Glomerular endothelial cell (primary cell): ENCODE results near the gene PCDHGA7. TPM values are rescaled to one million over a fixed set of nuclear protein-coding genes. Genes with fewer than 3 reads are reported as not detected.
"Not testable (repeated sequence)": the region's sequence is repeated elsewhere in the genome, so short reads cannot be mapped to it uniquely, and the experiment has no call there.

Experiments
- DNase-seq: peaks from one replicate; pipeline ENCODE4 v3.0.0-alpha.2; 2011; ENCODE audit warnings: low read depth, low spot score; ENCODE audit errors: extremely low read depth
- total RNA-seq: library from RNA; depleted of rRNA; stranded (reverse); fragments of >200 nt; gene quantifications from 2 replicates; pipeline ENCODE4 v1.2.3, GENCODE V29; 2015

The PCDHGA7 gene
- 3.6 and 5.3 TPM in 2 replicates for total RNA-seq

- DNase-seq = no peak
These were observed at the start of gene PCDHGA7 for GRCh38 chr5:141382469-141383294. PCDHGA7 (plus strand) TSS chr5:141382742; CDS start chr5:141382900, 158 bp downstream.

- DNase-seq = no peak
These were observed 43.8 kb upstream of the PCDHGA7 start, which contains the start of gene PCDHGA2 for GRCh38 chr5:141338538-141339306. PCDHGA2 (plus strand) TSS chr5:141338760.

GRCh38 chr5:141340781-141341354 is 41.7 kb upstream of the PCDHGA7 start:
- not testable (repeated sequence) for DNase-seq

- DNase-seq = no peak
These were observed 39.8 kb upstream of the PCDHGA7 start for GRCh38 chr5:141342773-141343172.

GRCh38 chr5:141343242-141343952 is 39.1 kb upstream of the PCDHGA7 start, which contains the start of gene PCDHGA3:
PCDHGA3 (plus strand) TSS chr5:141343829; CDS start chr5:141344034, 205 bp downstream.
- DNase-seq = no peak

GRCh38 chr5:141343953-141344463 is 38.5 kb upstream of the PCDHGA7 start:
- DNase-seq = no peak

GRCh38 chr5:141345327-141345726 is 37.2 kb upstream of the PCDHGA7 start:
- no peak for DNase-seq

GRCh38 chr5:141346017-141346416 is 36.5 kb upstream of the PCDHGA7 start:
- DNase-seq = not testable (repeated sequence)

GRCh38 chr5:141349917-141350619 is 32.5 kb upstream of the PCDHGA7 start, which contains the start of gene PCDHGB1:
PCDHGB1 (plus strand) TSS chr5:141350099; CDS start chr5:141350261, 162 bp downstream.
- DNase-seq = no peak

GRCh38 chr5:141351591-141351990 is 31.0 kb upstream of the PCDHGA7 start:
- no peak for DNase-seq

GRCh38 chr5:141354900-141355469 is 27.6 kb upstream of the PCDHGA7 start, which contains the start of gene PCDHGA4:
PCDHGA4 (plus strand) TSS chr5:141355021; CDS start chr5:141355108, 87 bp downstream.
- DNase-seq = no peak

GRCh38 chr5:141355641-141356040 is 26.9 kb upstream of the PCDHGA7 start:
- no peak for DNase-seq

- no peak for DNase-seq
These were observed 26.4 kb upstream of the PCDHGA7 start for GRCh38 chr5:141356133-141356532.

GRCh38 chr5:141356950-141357349 is 25.6 kb upstream of the PCDHGA7 start:
- no peak for DNase-seq

- no peak for DNase-seq
These were observed 22.6 kb upstream of the PCDHGA7 start, which contains the start of gene PCDHGB2 for GRCh38 chr5:141359790-141360426. PCDHGB2 (plus strand) TSS chr5:141359994; CDS start chr5:141360136, 142 bp downstream.

GRCh38 chr5:141360685-141361084 is 21.9 kb upstream of the PCDHGA7 start:
- no peak for DNase-seq

- DNase-seq = no peak
These were observed 19.8 kb upstream of the PCDHGA7 start for GRCh38 chr5:141362719-141363118.

GRCh38 chr5:141363952-141364660 is 18.4 kb upstream of the PCDHGA7 start, which contains the start of gene PCDHGA5:
PCDHGA5 (plus strand) TSS chr5:141364162; CDS start chr5:141364331, 169 bp downstream.
- DNase-seq = no peak
